Measurements from ENCODE around the gene CELF1.

DNA sequence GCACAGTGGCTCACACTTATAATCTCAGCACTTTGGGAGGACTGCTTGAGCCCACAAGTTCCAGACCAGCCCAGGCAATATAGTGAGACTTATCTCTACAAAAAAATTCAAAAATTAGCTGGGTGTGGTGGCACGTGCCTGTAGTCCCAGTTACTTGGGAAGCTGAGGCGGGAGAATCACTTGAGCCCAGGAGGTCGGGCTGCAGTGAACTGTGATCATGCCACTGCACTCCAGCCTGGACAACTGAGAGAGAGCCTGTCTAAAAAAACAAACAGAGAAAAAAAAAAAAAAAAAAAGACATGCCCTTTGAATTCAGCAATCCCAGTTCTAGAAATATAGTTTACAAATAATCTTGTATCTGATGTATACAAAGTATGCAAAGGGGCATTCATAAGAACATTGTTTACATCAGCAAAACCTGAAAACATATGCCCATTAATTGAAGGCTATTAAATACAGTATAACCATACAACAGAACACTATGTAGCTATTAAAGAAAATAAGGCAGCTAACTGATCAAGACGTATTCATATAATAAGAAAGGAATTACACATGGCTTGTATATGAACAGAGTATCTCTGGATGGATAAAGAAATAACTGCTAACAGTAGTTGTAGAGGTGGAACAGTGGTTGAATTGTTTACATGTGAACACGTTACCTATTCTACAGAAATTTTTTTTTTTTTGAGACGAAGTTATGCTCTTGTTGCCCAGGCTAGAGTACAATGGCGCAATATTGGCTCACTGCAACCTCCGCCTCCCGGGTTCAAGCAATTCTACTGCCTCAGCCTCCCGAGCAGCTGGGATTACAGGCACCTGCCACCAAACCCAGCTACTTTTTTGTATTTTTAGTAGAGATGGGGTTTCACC lies 35.7 kb downstream of the CELF1 start:
- TF ChIP-seq, protein P1, sequence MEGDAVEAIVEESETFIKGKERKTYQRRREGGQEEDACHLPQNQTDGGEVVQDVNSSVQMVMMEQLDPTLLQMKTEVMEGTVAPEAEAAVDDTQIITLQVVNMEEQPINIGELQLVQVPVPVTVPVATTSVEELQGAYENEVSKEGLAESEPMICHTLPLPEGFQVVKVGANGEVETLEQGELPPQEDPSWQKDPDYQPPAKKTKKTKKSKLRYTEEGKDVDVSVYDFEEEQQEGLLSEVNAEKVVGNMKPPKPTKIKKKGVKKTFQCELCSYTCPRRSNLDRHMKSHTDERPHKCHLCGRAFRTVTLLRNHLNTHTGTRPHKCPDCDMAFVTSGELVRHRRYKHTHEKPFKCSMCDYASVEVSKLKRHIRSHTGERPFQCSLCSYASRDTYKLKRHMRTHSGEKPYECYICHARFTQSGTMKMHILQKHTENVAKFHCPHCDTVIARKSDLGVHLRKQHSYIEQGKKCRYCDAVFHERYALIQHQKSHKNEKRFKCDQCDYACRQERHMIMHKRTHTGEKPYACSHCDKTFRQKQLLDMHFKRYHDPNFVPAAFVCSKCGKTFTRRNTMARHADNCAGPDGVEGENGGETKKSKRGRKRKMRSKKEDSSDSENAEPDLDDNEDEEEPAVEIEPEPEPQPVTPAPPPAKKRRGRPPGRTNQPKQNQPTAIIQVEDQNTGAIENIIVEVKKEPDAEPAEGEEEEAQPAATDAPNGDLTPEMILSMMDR (IDR thresholded peaks at IDR 0.05), result no peak
- TF ChIP-seq POLR2A (IDR thresholded peaks at IDR 0.05), result no peak

All from uterus (tissue), 2 donors.